ENCODE measurements around the gene SEMG1. TPM values are rescaled to one million over a fixed set of nuclear protein-coding genes. Genes with fewer than 3 reads are reported as not detected.

SEMG1 gene
- total and polyA plus RNA-seq, 9 of the 15 experiments (the other 6 are each of a cell fraction or from before 2014, with no cell fraction given), result not detected

- Histone ChIP-seq H3K27me3 (ENCODE audit: control insufficient read depth in 2 of 2, insufficient read depth in 2 of 2, low read length in 2 of 2) (peaks cover 3 to 4% of the 10 kb centered on the region in 2 experiments; a peak in 3 of 5 replicates), H2AFZ (ENCODE audit: low read depth, low read length) (no peak overlapping the region), H3K36me3 (ENCODE audit: control insufficient read depth, insufficient read depth, low read length) (no peaks in the 10 kb centered on the region), H3K79me2 (ENCODE audit: control insufficient read depth, insufficient read depth, low read length) (no peaks in the 10 kb centered on the region), H3K4me2 (ENCODE audit: insufficient read depth, low read length) (no peak overlapping the region), H3K27ac (ENCODE audit: extremely low read depth, low read depth, low read length) (no peak overlapping the region), H3K9me1 (ENCODE audit: control insufficient read depth, insufficient read depth, low read length) (no peaks in the 10 kb centered on the region), H4K20me1 (replicated peaks; ENCODE audit: control insufficient read depth, insufficient read depth, low read length) (no peaks in the 10 kb centered on the region; the same call in 1 of the 2 replicates), H3K9me3 (replicated peaks; ENCODE audit: control insufficient read depth, insufficient read depth, low read depth, low read length) (no peaks in the 10 kb centered on the region), H3K4me3 (no peak overlapping the region), H3K9ac (ENCODE audit: insufficient read depth in 1 of 2, low read depth in 2 of 2, low read length in 2 of 2) (no peak overlapping the region), H3K4me1 (replicated peaks in 1 of 2; ENCODE audit: control insufficient read depth in 2 of 2, insufficient read depth in 2 of 2, low read length in 2 of 2) (no peaks in the 10 kb centered on the region)
- BruUV-seq (replicated peaks), result no TSS peak
- ChIA-PET CTCF (ENCODE audit: low intra/inter-chr PET ratio) (no interaction called here), POLR2A (no interaction called here)
- intact Hi-C loops (cut with micrococcal nuclease) (no loop called here), in situ Hi-C loops (cut with MboI) (no loop called here)
- DNase-seq (ENCODE audit: extremely low read depth in 1 of 4, low spot score in 3 of 4), result no peak
- ATAC-seq, result no peak
- TF ChIP-seq, protein P1, sequence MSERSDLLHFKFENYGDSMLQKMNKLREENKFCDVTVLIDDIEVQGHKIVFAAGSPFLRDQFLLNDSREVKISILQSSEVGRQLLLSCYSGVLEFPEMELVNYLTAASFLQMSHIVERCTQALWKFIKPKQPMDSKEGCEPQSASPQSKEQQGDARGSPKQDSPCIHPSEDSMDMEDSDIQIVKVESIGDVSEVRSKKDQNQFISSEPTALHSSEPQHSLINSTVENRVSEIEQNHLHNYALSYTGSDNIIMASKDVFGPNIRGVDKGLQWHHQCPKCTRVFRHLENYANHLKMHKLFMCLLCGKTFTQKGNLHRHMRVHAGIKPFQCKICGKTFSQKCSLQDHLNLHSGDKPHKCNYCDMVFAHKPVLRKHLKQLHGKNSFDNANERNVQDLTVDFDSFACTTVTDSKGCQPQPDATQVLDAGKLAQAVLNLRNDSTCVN (CRISPR knock-in tag; IDR thresholded peaks at IDR 0.05), result no peak
- TF ChIP-seq ZNF449 (CRISPR knock-in tag; IDR thresholded peaks at IDR 0.05) (no peak), ZNF263 (CRISPR knock-in tag; IDR thresholded peaks at IDR 0.05; ENCODE audit: borderline replicate concordance) (no peak), PRPF4 (IDR thresholded peaks at IDR 0.05; ENCODE audit: insufficient read depth, low read depth, low read length, poor library complexity, severe bottlenecking) (no peak), ZNF644 (tag; IDR thresholded peaks at IDR 0.05; ENCODE audit: low read depth) (no peak), MAFF (IDR thresholded peaks at IDR 0.05; ENCODE audit: low read length) (no peak), FOXJ3 (CRISPR knock-in tag; IDR thresholded peaks at IDR 0.05) (no peak), ZFP36 (IDR thresholded peaks at IDR 0.05; ENCODE audit: low read depth, low read length, partially characterized antibody) (no peak), ZNF175 (CRISPR knock-in tag; IDR thresholded peaks at IDR 0.05; ENCODE audit: low read depth) (no peak), PTTG1 (tag; IDR thresholded peaks at IDR 0.05; ENCODE audit: low read depth) (no peak)
- no peak for FAIRE-seq
Measured at GRCh38 chr20:45248609-45249008, 41.8 kb downstream of the SEMG1 start.

Measured in K562 (cell line).